Hepatocyte (in vitro differentiated cells): Measurements from ENCODE around the gene PSMD5.

ENCODE experiments used
- EZH2 ChIP-seq: fragments of 200-600 bp; sonication (generic); IDR thresholded peaks from 2 replicates; pipeline ENCODE4 v1.6.1; 2016; ENCODE audit warnings: antibody characterized with exemption, mild to moderate bottlenecking, borderline replicate concordance
- TF ChIP-seq, protein P1 (sequence below): fragments of 200-600 bp; sonication (generic); IDR thresholded peaks from 2 replicates; pipeline ENCODE4 v1.5.1; 2016; ENCODE audit warnings: antibody characterized with exemption, mild to moderate bottlenecking; ENCODE audit not compliant: poor library complexity

GRCh38 chr9:120850315-120850714 lies 7.6 kb upstream of the PSMD5 start:
- TF ChIP-seq, protein P1, sequence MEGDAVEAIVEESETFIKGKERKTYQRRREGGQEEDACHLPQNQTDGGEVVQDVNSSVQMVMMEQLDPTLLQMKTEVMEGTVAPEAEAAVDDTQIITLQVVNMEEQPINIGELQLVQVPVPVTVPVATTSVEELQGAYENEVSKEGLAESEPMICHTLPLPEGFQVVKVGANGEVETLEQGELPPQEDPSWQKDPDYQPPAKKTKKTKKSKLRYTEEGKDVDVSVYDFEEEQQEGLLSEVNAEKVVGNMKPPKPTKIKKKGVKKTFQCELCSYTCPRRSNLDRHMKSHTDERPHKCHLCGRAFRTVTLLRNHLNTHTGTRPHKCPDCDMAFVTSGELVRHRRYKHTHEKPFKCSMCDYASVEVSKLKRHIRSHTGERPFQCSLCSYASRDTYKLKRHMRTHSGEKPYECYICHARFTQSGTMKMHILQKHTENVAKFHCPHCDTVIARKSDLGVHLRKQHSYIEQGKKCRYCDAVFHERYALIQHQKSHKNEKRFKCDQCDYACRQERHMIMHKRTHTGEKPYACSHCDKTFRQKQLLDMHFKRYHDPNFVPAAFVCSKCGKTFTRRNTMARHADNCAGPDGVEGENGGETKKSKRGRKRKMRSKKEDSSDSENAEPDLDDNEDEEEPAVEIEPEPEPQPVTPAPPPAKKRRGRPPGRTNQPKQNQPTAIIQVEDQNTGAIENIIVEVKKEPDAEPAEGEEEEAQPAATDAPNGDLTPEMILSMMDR: no peak
- TF ChIP-seq EZH2: no peak
